ENCODE measurements around the gene CCNY.

Gene CCNY

DNA sequence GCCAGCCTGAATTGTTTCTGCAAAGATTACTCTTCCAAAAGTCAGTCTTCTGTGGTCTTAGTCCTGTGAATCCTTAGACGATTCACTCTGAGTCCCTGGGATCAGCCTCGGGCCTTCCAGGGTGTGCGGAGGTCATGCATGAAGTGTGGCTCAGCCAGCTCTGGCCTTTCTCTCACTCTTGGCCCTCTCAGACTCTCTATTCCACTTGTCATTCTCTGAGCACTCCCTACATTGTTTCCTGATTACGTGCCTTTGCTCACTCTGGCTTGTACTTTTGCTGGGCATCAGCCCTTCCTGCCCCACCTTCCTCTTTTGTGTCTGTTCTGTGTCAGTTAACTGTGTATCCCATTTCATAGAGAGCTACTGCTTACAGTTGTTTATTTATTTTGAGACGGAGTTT is 36.0 kb downstream of the CCNY start:
- no peak for DNase-seq (ENCODE audit: low read depth)
- TF ChIP-seq, protein P1, sequence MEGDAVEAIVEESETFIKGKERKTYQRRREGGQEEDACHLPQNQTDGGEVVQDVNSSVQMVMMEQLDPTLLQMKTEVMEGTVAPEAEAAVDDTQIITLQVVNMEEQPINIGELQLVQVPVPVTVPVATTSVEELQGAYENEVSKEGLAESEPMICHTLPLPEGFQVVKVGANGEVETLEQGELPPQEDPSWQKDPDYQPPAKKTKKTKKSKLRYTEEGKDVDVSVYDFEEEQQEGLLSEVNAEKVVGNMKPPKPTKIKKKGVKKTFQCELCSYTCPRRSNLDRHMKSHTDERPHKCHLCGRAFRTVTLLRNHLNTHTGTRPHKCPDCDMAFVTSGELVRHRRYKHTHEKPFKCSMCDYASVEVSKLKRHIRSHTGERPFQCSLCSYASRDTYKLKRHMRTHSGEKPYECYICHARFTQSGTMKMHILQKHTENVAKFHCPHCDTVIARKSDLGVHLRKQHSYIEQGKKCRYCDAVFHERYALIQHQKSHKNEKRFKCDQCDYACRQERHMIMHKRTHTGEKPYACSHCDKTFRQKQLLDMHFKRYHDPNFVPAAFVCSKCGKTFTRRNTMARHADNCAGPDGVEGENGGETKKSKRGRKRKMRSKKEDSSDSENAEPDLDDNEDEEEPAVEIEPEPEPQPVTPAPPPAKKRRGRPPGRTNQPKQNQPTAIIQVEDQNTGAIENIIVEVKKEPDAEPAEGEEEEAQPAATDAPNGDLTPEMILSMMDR (IDR thresholded peaks at IDR 0.05; ENCODE audit: low read depth, low read length, missing control alignments) = no peak
- no peak overlapping the region for H3K4me3 ChIP-seq (ENCODE audit: low read depth, low read length)

DNA sequence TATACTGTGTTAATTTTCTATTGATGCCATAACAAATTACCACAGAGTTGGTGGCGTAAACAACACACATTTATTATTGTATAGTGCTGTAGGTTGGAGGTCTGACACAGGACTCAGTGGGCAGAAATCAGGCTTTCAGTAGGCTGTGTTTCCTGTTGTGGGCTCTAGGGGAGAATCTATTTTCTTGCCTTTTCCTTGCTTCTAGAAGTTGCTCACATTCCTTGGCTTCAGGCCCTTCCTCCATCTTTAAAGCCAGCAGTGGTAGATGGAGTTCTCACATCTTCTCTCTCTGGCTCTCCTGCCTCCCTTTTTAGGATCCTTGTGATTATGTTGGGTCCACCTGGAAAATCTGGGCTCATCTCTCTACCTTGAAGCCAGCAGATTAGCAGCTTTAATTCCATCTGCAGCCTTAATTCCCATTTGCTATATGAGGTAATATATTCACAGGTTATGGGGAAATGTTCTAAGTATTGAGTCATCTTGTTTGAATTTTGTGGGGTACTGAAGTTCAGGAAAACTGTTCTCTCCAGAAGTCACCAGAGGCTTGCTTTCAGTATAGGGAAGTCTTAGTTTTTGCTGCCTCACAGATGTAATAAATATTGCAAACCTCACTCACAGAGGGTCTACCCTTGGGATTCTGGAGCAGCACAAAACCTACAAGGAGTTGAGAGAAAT is 38.9 kb downstream of the CCNY start:
- no peak overlapping the region for H3K4me3 ChIP-seq (ENCODE audit: low read depth, low read length)
- no peak for DNase-seq (ENCODE audit: low read depth)
- TF ChIP-seq, protein P1 (IDR thresholded peaks at IDR 0.05; ENCODE audit: low read depth, low read length, missing control alignments) = peak; percentile 27

DNA sequence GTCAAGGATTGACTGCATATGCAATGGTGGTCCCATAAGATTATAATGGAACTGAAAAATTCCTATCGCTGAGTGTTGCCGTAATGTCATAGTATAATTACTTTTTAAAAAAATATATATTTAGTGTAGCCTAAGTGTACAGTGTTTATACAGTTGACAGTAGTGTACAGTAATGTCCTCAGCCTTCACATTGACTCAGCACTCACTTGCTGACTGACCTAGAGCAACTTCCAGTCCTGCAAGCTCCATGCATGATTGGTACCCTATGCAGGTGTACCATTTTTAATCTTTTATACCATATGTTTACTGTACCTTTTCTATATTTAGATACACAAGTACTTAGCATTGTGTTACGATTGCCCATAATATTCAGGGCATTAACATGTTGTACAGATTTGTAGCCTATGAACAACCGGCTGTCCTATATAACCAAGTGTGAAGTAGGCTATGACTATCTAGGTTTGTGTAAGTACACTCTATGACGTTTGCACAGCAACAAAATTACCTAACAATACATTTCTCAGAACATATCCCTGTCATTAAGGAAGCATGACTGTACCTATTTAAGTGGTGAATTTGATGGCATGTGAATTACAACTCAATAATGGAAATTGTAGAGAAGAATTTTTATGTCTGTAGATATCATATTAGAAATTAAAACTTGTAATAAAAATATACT is 40.9 kb downstream of the CCNY start:
- H3K4me3 ChIP-seq (ENCODE audit: low read depth, low read length) = no peak overlapping the region
- no peak for DNase-seq (ENCODE audit: low read depth)
- TF ChIP-seq, protein P1 (IDR thresholded peaks at IDR 0.05; ENCODE audit: low read depth, low read length, missing control alignments) = no peak

DNA sequence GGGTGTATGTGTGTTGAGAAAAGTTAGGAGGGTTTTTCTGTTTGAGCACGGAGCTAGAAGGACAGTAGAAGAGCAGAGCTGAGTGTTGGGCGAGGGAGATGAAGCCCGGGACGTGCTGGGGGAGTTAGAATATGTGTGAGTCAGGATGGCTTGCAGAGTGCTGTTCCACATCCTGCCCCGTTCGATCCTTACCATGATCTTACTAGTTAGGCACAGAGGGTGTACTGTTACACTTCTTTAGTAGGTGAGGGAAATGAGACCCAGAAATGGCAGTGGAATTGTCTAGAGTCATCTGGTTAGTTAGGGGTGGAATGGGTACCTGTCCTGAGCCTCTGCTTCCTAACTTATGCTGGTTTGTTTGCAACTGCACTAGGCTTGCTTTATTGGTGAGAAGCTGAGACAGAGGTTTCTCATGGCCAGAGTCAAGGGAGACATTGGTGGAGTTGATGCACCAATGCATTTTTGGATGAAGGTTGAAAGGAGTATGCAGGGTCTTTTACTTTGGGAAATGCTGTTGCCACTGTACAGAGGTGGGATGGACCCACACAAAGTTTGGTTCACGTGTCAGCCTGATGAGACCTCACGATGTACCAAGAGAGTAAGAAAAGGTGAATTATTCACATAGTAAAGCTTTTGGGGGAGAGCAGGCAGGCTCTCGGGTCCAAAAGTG is 42.4 kb downstream of the CCNY start:
- DNase-seq (ENCODE audit: low read depth) = no peak
- H3K4me3 ChIP-seq (ENCODE audit: low read depth, low read length) = no peak overlapping the region
- TF ChIP-seq, protein P1 (IDR thresholded peaks at IDR 0.05; ENCODE audit: low read depth, low read length, missing control alignments) = no peak

DNA sequence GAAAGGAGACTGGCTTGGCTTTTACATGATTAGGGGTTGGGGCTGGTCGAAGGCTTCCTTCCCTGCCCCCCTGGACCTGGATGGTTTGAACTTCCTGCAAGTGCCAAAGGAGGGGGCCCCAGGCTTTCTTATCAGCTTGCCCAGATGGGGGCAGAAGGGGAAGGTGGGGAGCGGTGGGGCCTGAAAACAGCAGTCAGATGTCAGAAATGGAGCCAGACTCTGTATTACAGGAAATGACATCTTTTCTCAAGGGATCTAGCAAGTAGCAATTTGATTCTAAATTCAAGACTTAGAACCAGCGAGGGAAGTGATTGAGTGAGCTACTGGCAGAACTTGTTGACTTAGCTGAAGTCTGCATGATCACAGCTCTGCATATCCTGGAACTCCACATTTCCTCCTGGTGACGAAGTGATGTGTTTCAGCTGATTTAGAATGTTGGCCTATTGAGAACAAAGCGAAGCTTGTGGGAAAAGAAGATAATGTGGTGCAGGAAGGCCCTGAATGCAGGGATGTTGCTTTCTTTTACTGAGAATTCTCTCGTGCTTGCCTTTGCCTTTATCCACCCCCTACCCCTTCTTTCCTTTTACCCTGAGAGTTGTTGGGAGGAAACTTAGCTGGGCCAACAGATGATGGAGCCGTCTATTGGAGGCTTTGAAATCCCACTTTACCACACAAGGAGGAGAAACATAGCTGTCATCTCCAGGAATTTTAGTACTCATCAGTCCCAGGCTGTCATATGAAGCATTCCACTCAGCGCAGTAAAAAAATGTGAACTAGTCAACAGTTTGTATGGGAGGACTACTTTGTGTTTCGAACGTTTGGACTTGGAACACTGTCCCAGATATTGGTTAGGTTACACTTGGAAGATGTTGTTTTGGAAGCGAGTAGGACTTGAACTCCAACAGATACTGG is 43.2 kb downstream of the CCNY start:
- DNase-seq (ENCODE audit: low read depth) = no peak
- TF ChIP-seq, protein P1 (IDR thresholded peaks at IDR 0.05; ENCODE audit: low read depth, low read length, missing control alignments) = no peak
- H3K4me3 ChIP-seq (ENCODE audit: low read depth, low read length) = no peak overlapping the region

DNA sequence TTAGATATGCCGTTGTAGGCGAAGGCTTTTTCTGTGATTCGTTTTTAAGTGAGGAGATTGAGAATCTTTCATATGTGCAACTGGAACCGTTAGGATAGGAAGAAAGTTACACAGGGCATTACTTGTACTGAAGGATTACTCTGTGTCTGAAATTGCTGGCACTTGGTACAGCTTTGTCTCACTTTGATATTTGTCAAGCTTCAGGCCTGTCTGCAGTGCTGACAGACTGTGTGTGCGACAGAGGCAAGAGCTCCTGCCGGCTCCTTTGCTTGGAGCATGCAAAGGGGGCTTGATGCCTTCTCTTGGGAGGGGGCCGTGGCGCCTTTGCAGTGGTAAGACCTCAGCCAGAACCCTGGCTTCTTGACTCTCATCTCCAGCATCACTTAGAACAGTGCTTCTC is 45.8 kb downstream of the CCNY start:
- DNase-seq (ENCODE audit: low read depth) = no peak
- H3K4me3 ChIP-seq (ENCODE audit: low read depth, low read length) = no peak overlapping the region
- TF ChIP-seq, protein P1 (IDR thresholded peaks at IDR 0.05; ENCODE audit: low read depth, low read length, missing control alignments) = no peak

All from GM12864 (cell line).